ENCODE data around the gene GLDN.
A peak's percentile ranks its signal among the peaks of the same experiment; 100 is the strongest.

Gene GLDN

GRCh38 chr15:51322621-51323296 lies 18.7 kb upstream of the GLDN start:
- DNase-seq (ENCODE audit: low spot score) = no peak

- no peak for DNase-seq (ENCODE audit: low spot score)
Observed at GRCh38 chr15:51323749-51324148, 17.7 kb upstream of the GLDN start.

GRCh38 chr15:51325167-51325566 lies 16.3 kb upstream of the GLDN start:
- DNase-seq (ENCODE audit: low spot score) = no peak

- DNase-seq (ENCODE audit: low spot score) = no peak
Observed at GRCh38 chr15:51327081-51327480, 14.4 kb upstream of the GLDN start.

GRCh38 chr15:51328926-51329325 lies 12.5 kb upstream of the GLDN start:
- DNase-seq (ENCODE audit: low spot score) = no peak

GRCh38 chr15:51331141-51331540 lies 10.3 kb upstream of the GLDN start:
- DNase-seq (ENCODE audit: low spot score) = no peak

- DNase-seq (ENCODE audit: low spot score) = no peak
Observed at GRCh38 chr15:51332206-51333147, 9.0 kb upstream of the GLDN start.

- DNase-seq (ENCODE audit: low spot score) = no peak
Observed at GRCh38 chr15:51333571-51333970, 7.9 kb upstream of the GLDN start.

- no peak for DNase-seq (ENCODE audit: low spot score)
Observed at GRCh38 chr15:51334011-51334451, 7.4 kb upstream of the GLDN start.

GRCh38 chr15:51335087-51335486 lies 6.4 kb upstream of the GLDN start:
- DNase-seq (ENCODE audit: low spot score) = no peak

GRCh38 chr15:51335538-51336410 lies 5.7 kb upstream of the GLDN start:
- no peak for DNase-seq (ENCODE audit: low spot score)

GRCh38 chr15:51338496-51338895 lies 3.0 kb upstream of the GLDN start, which contains the start of gene CYP19A1:
Gene CYP19A1, minus strand, starts transcription at chr15:51338596. Its CDS starts 95,684 bp downstream, at chr15:51242912.
- no peak for DNase-seq (ENCODE audit: low spot score)

GRCh38 chr15:51342227-51342999 lies 958 bp downstream of the GLDN start:
- DNase-seq (ENCODE audit: low spot score) = no peak

GRCh38 chr15:51343466-51343865 lies 2.0 kb downstream of the GLDN start:
- no peak for DNase-seq (ENCODE audit: low spot score)

- no peak for DNase-seq (ENCODE audit: low spot score)
Observed at GRCh38 chr15:51346136-51346535, 4.7 kb downstream of the GLDN start.

GRCh38 chr15:51348688-51349087 lies 7.2 kb downstream of the GLDN start:
- DNase-seq (ENCODE audit: low spot score) = peak; percentile 40

GRCh38 chr15:51349156-51349844 lies 7.8 kb downstream of the GLDN start:
- no peak for DNase-seq (ENCODE audit: low spot score)

GRCh38 chr15:51350723-51351122 lies 9.3 kb downstream of the GLDN start:
- no peak for DNase-seq (ENCODE audit: low spot score)

GRCh38 chr15:51353976-51354375 lies 12.5 kb downstream of the GLDN start:
- DNase-seq (ENCODE audit: low spot score) = no peak

GRCh38 chr15:51355096-51355495 lies 13.6 kb downstream of the GLDN start:
- no peak for DNase-seq (ENCODE audit: low spot score)

- DNase-seq (ENCODE audit: low spot score) = no peak
Observed at GRCh38 chr15:51356147-51356546, 14.7 kb downstream of the GLDN start.

Measured in COLO829 (cell line).